OCI-M2 (cell line): ENCODE results near the gene CHN2.

Source experiments
- DNase-seq: peaks from one replicate; lab custom pipeline; 2025; ENCODE audit not compliant: unreplicated experiment; lab: John Stamatoyannopoulos, UW

Gene CHN2

GRCh38 chr7:29217113-29217512 lies 22.5 kb downstream of the CHN2 start:
- DNase-seq: no peak

GRCh38 chr7:29224726-29225125 lies 30.2 kb downstream of the CHN2 start:
- no peak for DNase-seq

GRCh38 chr7:29228289-29229011 lies 33.9 kb downstream of the CHN2 start:
- no peak for DNase-seq

GRCh38 chr7:29229066-29229465 lies 34.5 kb downstream of the CHN2 start:
- DNase-seq: no peak

GRCh38 chr7:29229946-29230345 lies 35.4 kb downstream of the CHN2 start:
- DNase-seq: no peak

GRCh38 chr7:29230871-29231345 lies 36.3 kb downstream of the CHN2 start:
- DNase-seq: no peak

GRCh38 chr7:29231671-29232232 lies 37.2 kb downstream of the CHN2 start:
- DNase-seq: no peak

- no peak for DNase-seq
Observed at GRCh38 chr7:29234438-29234837, 39.9 kb downstream of the CHN2 start.

- DNase-seq: no peak
Observed at GRCh38 chr7:29236071-29236580, 41.6 kb downstream of the CHN2 start.

- DNase-seq: no peak
Observed at GRCh38 chr7:29236649-29237048, 42.1 kb downstream of the CHN2 start.

GRCh38 chr7:29237489-29237888 lies 42.9 kb downstream of the CHN2 start:
- DNase-seq: no peak

GRCh38 chr7:29239638-29240037 lies 45.1 kb downstream of the CHN2 start:
- DNase-seq: no peak

GRCh38 chr7:29242265-29242664 lies 47.7 kb downstream of the CHN2 start:
- no peak for DNase-seq

- DNase-seq: no peak
Observed at GRCh38 chr7:29243910-29244655, 49.5 kb downstream of the CHN2 start.

GRCh38 chr7:29247224-29247962 lies 52.8 kb downstream of the CHN2 start:
- no peak for DNase-seq

- DNase-seq: no peak
Observed at GRCh38 chr7:29247963-29248236, 53.3 kb downstream of the CHN2 start.

GRCh38 chr7:29248713-29249382 lies 54.3 kb downstream of the CHN2 start:
- DNase-seq: no peak

GRCh38 chr7:29249383-29249750 lies 54.8 kb downstream of the CHN2 start:
- no peak for DNase-seq

- DNase-seq: no peak
Observed at GRCh38 chr7:29249860-29250259, 55.3 kb downstream of the CHN2 start.

- DNase-seq: no peak
Observed at GRCh38 chr7:29253225-29253624, 58.6 kb downstream of the CHN2 start.

- DNase-seq: no peak
Observed at GRCh38 chr7:29254591-29254990, 60.0 kb downstream of the CHN2 start.
